RWPE1 (cell line): ENCODE data around the gene LY6G6C.

Experiments used
- CTCF ChIA-PET: fragments of 350-600 bp; sonication (Branson Sonifier 250); formaldehyde crosslinking; extraction: SDS; loops from one replicate; lab custom pipeline; 2021; lab: Yijun Ruan, JAX
- POLR2A ChIA-PET: fragments of 400-600 bp; formaldehyde crosslinking; extraction: SDS; loops from one replicate; lab custom pipeline; 2020; ENCODE audit warnings: antibody characterized with exemption; ENCODE audit not compliant: low non-redundant PET; lab: Yijun Ruan, JAX
- DNase-seq: peaks from one replicate; pipeline ENCODE4 v3.0.0; 2012; ENCODE audit warnings: low spot score
- H3K27ac ChIP-seq: fragments of 450-650 bp; 2 replicates; pipeline ENCODE4 v1.5.1; 2017
- CTCF ChIP-seq: fragments of 450-650 bp; conservative IDR thresholded peaks from 2 replicates; pipeline ENCODE4 v1.5.1; 2017; ENCODE audit warnings: low read depth, mild to moderate bottlenecking

LY6G6C gene

GRCh38 chr6:31761343-31761742, 39.8 kb upstream of the LY6G6C start:
- CTCF ChIA-PET, result no interaction called here
- DNase-seq, result no peak
- POLR2A ChIA-PET, result no interaction called here

GRCh38 chr6:31760790-31761189, 39.2 kb upstream of the LY6G6C start:
- no peak overlapping the region for H3K27ac ChIP-seq
- DNase-seq, result no peak
- ChIA-PET POLR2A (no interaction called here), CTCF (interaction anchor here (0.5 kb wide), 1 partner anchor 11 kb away, joined by 3 read pairs; no protein-coding TSS in a partner anchor)
- no peak for TF ChIP-seq CTCF

More at GRCh38 chr6:31761343-31761742, 39.8 kb upstream of the LY6G6C start:
- TF ChIP-seq CTCF, result no peak
- no peak overlapping the region for H3K27ac ChIP-seq

GRCh38 chr6:31758281-31758680, 36.7 kb upstream of the LY6G6C start:
- ChIA-PET CTCF (interaction anchor here (0.7 to 2.3 kb wide), 2 partner anchors 11 to 68 kb away, joined by 4 to 11 read pairs; no protein-coding TSS in a partner anchor), POLR2A (no interaction called here)
- no peak for TF ChIP-seq CTCF
- H3K27ac ChIP-seq, result no peak overlapping the region
- no peak for DNase-seq

GRCh38 chr6:31752739-31753319, 31.3 kb upstream of the LY6G6C start:
- ChIA-PET POLR2A (interaction anchor here (0.9 to 1.1 kb wide), 2 partner anchors 14 to 50 kb away, joined by 3 read pairs; partner anchors contain the start of gene ABHD16A), CTCF (interaction anchor here (0.6 to 1.1 kb wide), 3 partner anchors 14 to 43 kb away, joined by 3 to 4 read pairs (median 4); partner anchors contain the start of gene VARS1)
- DNase-seq, result peak; percentile 44
- no peak for TF ChIP-seq CTCF
- H3K27ac ChIP-seq, result peak overlapping the region; percentile 51

- TF ChIP-seq CTCF, result no peak
- DNase-seq, result no peak
- H3K27ac ChIP-seq, result no peak overlapping the region
- POLR2A ChIA-PET, result no interaction called here
- CTCF ChIA-PET, result interaction anchor here (1.1 kb wide), 1 partner anchor 58 kb away, joined by 3 read pairs; no protein-coding TSS in a partner anchor
These were observed 29.0 kb upstream of the LY6G6C start for GRCh38 chr6:31750411-31751022.

- TF ChIP-seq CTCF, result no peak
- ChIA-PET CTCF (interaction anchor here (1.1 kb wide), 1 partner anchor 57 kb away, joined by 3 read pairs; no protein-coding TSS in a partner anchor), POLR2A (no interaction called here)
- no peak for DNase-seq
- peak overlapping the region; percentile 11; the same call in 1 of the 2 replicates for H3K27ac ChIP-seq
These were observed 27.9 kb upstream of the LY6G6C start for GRCh38 chr6:31749301-31750036.
